ENCODE data around the gene ORC3. TPM values are rescaled to one million over a fixed set of nuclear protein-coding genes. Genes with fewer than 3 reads are reported as not detected.

Gene ORC3
- total RNA-seq, 3 donors from 2014 or later (not counting 1 experiment from before 2014, with no cell fraction given): 13.1 to 13.4 (median 13.3) TPM

DNA sequence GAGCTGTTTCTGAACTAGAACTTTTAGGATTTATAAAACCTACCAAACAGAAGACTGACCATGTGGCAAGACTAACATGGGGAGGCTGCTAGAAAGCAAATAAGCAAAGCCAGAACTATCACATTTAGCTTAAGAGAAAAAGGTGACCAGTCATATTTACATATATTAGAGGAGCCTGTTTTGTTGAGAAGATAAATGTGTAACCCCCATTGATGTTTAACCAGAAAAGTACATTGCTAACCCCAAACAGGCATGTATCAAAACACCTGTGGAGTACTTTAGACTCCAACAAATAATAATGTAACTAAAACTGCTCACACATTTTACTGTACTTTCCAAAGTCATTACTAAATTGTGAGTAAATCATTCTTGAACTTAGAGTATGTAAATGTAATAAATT, 77.1 kb downstream of the ORC3 start:
- H3K4me1 Mint-ChIP-seq: peaks cover 13 to 20% of the 10 kb centered on the region in 2 donors
- Histone ChIP-seq H3K27ac (ENCODE audit: low read length) (no peak overlapping the region), H3K4me1 (ENCODE audit: control insufficient read depth, insufficient read depth, low read length) (peaks cover 6% of the 10 kb centered on the region), H3K4me3 (ENCODE audit: low read length) (no peak overlapping the region), H3K36me3 (ENCODE audit: control insufficient read depth, insufficient read depth, low read length) (peaks cover 9% of the 10 kb centered on the region), H3K9me3 (ENCODE audit: control insufficient read depth, insufficient read depth, low read length) (no peaks in the 10 kb centered on the region), H3K27me3 (ENCODE audit: control insufficient read depth, insufficient read depth, low read length) (no peaks in the 10 kb centered on the region)
- no peak for DNase-seq
- H3K27me3 Mint-ChIP-seq (ENCODE audit: low read depth in 2 of 2): no peaks in the 10 kb centered on the region
- no peaks in the 10 kb centered on the region for H3K9me3 Mint-ChIP-seq
- intact Hi-C loops (cut with micrococcal nuclease): no loop called here
- no peaks in the 10 kb centered on the region for H3K36me3 Mint-ChIP-seq
- ATAC-seq: no peak
- H3K27ac Mint-ChIP-seq: no peak overlapping the region
- TF ChIP-seq, protein P1, sequence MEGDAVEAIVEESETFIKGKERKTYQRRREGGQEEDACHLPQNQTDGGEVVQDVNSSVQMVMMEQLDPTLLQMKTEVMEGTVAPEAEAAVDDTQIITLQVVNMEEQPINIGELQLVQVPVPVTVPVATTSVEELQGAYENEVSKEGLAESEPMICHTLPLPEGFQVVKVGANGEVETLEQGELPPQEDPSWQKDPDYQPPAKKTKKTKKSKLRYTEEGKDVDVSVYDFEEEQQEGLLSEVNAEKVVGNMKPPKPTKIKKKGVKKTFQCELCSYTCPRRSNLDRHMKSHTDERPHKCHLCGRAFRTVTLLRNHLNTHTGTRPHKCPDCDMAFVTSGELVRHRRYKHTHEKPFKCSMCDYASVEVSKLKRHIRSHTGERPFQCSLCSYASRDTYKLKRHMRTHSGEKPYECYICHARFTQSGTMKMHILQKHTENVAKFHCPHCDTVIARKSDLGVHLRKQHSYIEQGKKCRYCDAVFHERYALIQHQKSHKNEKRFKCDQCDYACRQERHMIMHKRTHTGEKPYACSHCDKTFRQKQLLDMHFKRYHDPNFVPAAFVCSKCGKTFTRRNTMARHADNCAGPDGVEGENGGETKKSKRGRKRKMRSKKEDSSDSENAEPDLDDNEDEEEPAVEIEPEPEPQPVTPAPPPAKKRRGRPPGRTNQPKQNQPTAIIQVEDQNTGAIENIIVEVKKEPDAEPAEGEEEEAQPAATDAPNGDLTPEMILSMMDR (IDR thresholded peaks at IDR 0.05): no peak
- no peak overlapping the region for H3K4me3 Mint-ChIP-seq

DNA sequence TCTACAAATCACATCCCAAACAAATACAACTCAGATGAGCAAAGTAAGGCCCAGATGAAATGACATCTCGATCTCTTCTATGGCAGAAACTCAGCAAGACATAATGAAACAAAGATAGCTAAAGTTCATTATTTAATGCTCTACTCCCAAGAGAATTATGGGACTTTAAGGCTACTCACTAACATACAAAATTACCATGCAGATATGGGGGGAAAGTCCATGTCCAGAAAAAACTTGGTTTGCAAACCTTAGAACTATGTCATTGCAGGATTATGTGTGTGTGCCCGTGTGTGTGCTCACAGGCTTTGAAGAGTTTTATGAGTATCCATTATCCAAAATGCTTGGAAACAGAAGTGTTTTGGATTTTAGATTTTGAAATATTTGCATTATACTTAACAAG, 78.1 kb downstream of the ORC3 start:
- intact Hi-C loops (cut with micrococcal nuclease): no loop called here
- Histone ChIP-seq H3K36me3 (ENCODE audit: control insufficient read depth, insufficient read depth, low read length) (peaks cover 12% of the 10 kb centered on the region), H3K9me3 (ENCODE audit: control insufficient read depth, insufficient read depth, low read length) (no peaks in the 10 kb centered on the region), H3K27ac (ENCODE audit: low read length) (no peak overlapping the region), H3K4me1 (ENCODE audit: control insufficient read depth, insufficient read depth, low read length) (peaks cover 6% of the 10 kb centered on the region), H3K4me3 (ENCODE audit: low read length) (no peak overlapping the region), H3K27me3 (ENCODE audit: control insufficient read depth, insufficient read depth, low read length) (no peaks in the 10 kb centered on the region)
- TF ChIP-seq, protein P1 (IDR thresholded peaks at IDR 0.05): no peak
- Mint-ChIP-seq H3K36me3 (no peaks in the 10 kb centered on the region), H3K27ac (no peak overlapping the region), H3K4me1 (peaks cover 13 to 20% of the 10 kb centered on the region in 2 donors), H3K27me3 (ENCODE audit: low read depth in 2 of 2) (no peaks in the 10 kb centered on the region), H3K9me3 (no peaks in the 10 kb centered on the region), H3K4me3 (no peak overlapping the region)
- ATAC-seq (no peak), DNase-seq (no peak)
- WGBS (ENCODE audit: insufficient coverage): 100% methylated on average over 1 of the region's 2 CpGs

DNA sequence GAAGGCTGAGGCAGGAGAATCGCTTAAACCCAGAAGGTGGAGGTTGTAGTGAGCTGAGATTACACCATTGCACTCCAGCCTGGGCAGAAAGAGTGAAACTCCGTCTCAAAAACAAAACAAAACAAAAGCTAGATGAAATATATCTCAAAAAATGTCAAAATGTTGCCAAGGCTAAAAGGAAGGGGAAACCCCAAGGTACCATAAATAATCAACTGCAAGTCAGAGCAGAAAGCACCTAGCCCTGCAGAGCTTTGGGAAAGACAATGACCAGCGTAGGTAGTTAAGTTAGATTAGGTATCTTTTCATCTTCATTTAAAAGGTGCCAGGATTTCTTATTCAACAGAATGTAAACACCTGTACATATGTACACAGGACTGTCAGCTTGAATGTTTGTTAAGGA, 79.1 kb downstream of the ORC3 start:
- DNase-seq: no peak
- no peaks in the 10 kb centered on the region for H3K27me3 Mint-ChIP-seq (ENCODE audit: low read depth in 2 of 2)
- H3K27ac ChIP-seq (ENCODE audit: low read length): no peak overlapping the region
- no peaks in the 10 kb centered on the region for H3K9me3 Mint-ChIP-seq
- peaks cover 6% of the 10 kb centered on the region for H3K4me1 ChIP-seq (ENCODE audit: control insufficient read depth, insufficient read depth, low read length)
- peaks cover 13 to 20% of the 10 kb centered on the region in 2 donors for H3K4me1 Mint-ChIP-seq
- peak overlapping the region; percentile 77 to 78 for H3K27ac Mint-ChIP-seq
- intact Hi-C loops (cut with micrococcal nuclease): no loop called here
- TF ChIP-seq, protein P1 (IDR thresholded peaks at IDR 0.05): no peak
- H3K4me3 Mint-ChIP-seq: no peak overlapping the region
- H3K9me3 ChIP-seq (ENCODE audit: control insufficient read depth, insufficient read depth, low read length): no peaks in the 10 kb centered on the region
- H3K4me3 ChIP-seq (ENCODE audit: low read length): no peak overlapping the region
- no peak for ATAC-seq
- H3K36me3 Mint-ChIP-seq: no peaks in the 10 kb centered on the region
- H3K27me3 ChIP-seq (ENCODE audit: control insufficient read depth, insufficient read depth, low read length): no peaks in the 10 kb centered on the region
- peaks cover 12% of the 10 kb centered on the region for H3K36me3 ChIP-seq (ENCODE audit: control insufficient read depth, insufficient read depth, low read length)
- WGBS (ENCODE audit: insufficient coverage): 82% methylated on average over 1 of the region's 3 CpGs

DNA sequence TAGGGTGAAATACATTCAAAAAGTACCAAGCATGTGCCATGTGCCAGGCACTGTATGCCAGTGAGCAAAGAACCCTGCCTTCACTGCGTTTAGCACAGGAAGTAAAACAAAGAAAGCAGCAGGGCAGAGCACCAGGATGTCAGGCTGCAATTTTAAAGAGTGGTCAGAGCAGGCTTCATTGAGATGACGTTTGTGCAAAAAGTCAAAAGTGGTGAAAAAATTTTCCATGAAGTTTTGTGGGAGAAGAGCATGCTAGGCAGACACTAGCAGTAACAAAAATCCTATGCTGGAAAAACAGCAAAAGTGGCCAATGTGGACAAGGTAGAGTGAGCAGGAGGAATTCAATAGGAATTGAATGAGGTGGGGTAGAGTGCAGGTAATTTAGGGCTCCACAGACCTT, 80.8 kb downstream of the ORC3 start:
- intact Hi-C loops (cut with micrococcal nuclease): no loop called here
- Mint-ChIP-seq H3K4me3 (peak overlapping the region; percentile 1), H3K27me3 (ENCODE audit: low read depth in 2 of 2) (no peaks in the 10 kb centered on the region), H3K4me1 (peaks cover 13 to 20% of the 10 kb centered on the region in 2 donors), H3K36me3 (no peaks in the 10 kb centered on the region), H3K9me3 (no peaks in the 10 kb centered on the region), H3K27ac (peak overlapping the region; percentile 77 to 78)
- Histone ChIP-seq H3K36me3 (ENCODE audit: control insufficient read depth, insufficient read depth, low read length) (peaks cover 25% of the 10 kb centered on the region), H3K27me3 (ENCODE audit: control insufficient read depth, insufficient read depth, low read length) (no peaks in the 10 kb centered on the region), H3K4me1 (ENCODE audit: control insufficient read depth, insufficient read depth, low read length) (peaks cover 6% of the 10 kb centered on the region), H3K27ac (ENCODE audit: low read length) (peak overlapping the region; percentile 31), H3K4me3 (ENCODE audit: low read length) (no peak overlapping the region), H3K9me3 (ENCODE audit: control insufficient read depth, insufficient read depth, low read length) (no peaks in the 10 kb centered on the region)
- DNase-seq (peak in 1 of 2 donors; percentile 19), ATAC-seq (peak; percentile 61 to 88 (median 75))
- 16% methylated on average over 2 of the region's 2 CpGs for WGBS (ENCODE audit: insufficient coverage)
- TF ChIP-seq, protein P1 (IDR thresholded peaks at IDR 0.05): no peak

Data from natural killer cell (primary cell).